HG03378 (cell line): ENCODE results near the gene SCAF8.

Experiments used
- ATAC-seq: cut with Tn5 transposase; IDR thresholded peaks from one replicate; pipeline ENCODE4 v1.9.1; 2021; ENCODE audit warnings: mild to moderate bottlenecking, moderate library complexity; ENCODE audit not compliant: unreplicated experiment

SCAF8 gene

DNA sequence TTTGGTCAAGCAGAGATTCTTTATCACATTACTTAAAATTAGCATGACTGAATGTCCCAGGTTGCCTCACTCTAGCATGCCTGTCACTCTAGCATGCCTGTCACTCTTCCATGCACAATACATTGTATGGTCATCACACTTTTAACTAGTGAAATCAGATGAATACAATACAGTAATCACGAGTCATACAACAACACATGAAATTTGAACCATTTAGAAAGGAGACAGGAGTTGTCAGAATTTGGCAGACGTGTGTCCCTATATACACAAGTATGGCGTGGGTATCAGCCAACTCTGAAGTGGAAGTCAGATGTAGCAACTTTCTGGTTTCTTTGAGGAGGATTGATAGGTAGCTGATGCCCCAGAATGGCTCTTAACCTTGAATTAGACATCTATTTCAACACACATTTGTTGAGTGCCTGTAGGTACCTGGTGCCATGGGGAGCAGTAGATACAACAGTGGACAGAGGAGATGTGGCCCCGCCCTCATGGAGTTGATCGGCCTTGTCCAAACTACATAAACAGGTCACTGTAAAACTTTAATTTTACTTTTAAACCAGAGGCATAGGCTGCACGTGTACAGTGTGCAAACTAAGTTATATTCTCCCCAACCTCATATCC, 145.8 kb downstream of the SCAF8 start:
- ATAC-seq = no peak

DNA sequence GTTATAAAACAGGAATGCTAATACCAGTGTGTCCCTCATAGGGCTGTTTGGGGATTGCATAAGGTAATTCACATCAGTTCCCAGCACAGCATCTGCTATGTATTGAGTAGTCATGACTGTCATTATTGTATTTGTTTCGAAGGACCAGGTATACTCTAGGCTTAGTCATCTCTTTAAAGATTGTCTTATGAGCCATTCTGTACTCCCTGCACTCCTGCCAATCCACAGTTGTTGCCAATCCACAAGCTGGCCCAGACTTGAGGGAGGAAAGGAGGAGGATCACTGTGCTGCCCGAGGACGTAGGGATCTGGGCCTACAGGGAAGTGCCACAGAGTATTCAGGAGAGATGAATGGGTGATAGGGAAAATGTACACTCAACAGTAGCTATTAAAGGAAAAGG, 148.9 kb downstream of the SCAF8 start:
- no peak for ATAC-seq
